HG02588 (cell line): ENCODE results near the gene LINC01488.

ENCODE experiments used
- ATAC-seq: cut with Tn5 transposase; IDR thresholded peaks from one replicate; pipeline ENCODE4 v1.9.1; 2021; ENCODE audit warnings: mild to moderate bottlenecking, moderate library complexity; ENCODE audit not compliant: unreplicated experiment

Gene LINC01488

DNA sequence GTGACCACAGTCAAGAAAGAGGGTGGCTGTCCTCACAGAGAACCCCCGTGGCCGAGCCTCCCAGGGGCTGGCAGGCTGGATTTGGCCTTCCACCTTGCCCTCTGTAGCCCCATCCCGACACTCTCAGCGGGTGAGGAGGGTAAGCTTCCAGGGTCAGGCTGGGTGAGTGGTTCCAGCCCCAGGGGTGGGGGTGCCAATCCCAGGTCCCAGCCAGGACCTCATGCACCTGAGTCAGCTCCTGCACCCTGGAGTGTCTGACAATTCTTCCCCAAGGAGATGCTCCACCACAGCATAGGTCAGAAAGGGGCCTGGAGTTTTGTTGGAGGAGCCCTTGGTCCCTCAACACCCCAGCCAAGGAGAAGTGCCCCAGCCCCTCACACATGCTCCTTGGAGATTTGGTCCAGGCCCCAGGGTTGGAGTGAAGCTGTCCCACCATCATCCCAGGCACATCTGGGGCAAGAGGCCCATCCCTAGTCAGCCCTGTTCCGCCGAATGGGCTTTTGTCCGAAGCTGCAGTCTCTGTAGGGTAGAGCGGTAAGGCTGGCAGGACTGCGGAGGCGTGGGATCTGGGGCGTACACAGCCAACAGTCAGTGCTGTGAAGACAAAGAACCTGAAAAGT, 8.4 kb downstream of the LINC01488 start:
- ATAC-seq = no peak

DNA sequence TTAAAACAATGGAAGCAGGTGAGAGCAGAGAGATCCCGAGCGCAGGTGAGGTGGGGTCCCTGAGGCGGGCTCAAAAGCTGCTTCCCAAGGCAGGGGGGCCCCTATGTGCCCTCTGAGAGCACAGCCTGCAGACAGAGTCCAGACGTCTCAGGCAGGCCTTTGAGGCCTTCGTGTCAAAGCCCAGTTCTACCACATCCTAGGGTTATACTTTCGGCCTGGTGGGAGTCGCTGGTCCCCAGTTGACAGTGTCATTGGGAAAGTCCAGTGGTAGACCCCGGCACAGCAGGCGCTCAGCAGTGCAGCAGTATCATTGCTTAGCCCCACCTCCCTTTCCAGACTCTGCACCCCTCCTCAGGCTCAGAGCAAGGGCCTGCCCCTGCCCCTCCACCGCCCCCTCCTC, 9.1 kb downstream of the LINC01488 start:
- no peak for ATAC-seq

DNA sequence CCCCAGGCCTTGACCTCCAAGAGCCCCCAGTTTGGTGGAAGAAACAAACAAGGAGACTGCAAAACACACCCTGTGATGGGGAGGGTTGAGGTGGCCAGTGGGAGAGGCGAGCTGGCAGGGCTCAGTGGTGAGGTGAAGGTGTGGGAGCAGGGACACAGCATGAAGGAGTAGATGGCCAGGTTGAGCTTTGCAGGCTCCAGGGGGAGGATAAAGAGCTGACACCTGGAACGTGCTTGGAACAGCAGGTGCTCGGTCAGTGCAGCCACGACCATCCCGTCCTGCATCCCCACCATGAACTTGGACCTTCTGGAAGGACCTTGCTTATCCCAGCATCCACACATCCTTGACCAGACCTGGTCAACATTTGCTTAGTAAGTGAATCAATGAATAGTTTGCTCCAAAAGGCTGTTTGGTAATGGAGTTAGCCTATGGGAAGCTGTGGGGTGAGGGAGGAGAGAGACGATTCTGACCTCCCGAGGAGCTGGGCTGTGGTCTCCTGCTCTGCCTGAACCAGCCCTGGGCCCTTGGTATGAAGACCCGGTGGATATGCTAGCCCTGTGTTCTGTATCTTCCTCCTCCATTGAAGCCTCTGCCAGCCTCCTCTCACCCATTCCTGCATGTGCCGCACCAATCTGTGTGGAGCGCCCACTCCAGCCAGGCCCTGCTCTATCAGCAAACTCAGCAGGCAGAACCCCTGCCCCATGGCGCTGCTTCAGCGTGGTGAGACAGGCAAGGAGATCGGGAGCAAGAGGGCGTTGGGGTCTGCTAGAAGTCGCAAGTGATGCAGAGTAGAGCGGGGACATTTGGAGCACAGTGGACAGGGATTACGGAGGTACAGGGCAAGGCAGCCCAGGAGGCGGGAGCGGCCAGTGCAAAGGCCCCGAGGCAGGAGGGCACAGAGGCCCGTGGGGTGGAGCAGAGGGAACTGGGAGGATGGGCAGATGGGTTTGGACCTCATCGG, 9.9 kb downstream of the LINC01488 start:
- no peak for ATAC-seq

DNA sequence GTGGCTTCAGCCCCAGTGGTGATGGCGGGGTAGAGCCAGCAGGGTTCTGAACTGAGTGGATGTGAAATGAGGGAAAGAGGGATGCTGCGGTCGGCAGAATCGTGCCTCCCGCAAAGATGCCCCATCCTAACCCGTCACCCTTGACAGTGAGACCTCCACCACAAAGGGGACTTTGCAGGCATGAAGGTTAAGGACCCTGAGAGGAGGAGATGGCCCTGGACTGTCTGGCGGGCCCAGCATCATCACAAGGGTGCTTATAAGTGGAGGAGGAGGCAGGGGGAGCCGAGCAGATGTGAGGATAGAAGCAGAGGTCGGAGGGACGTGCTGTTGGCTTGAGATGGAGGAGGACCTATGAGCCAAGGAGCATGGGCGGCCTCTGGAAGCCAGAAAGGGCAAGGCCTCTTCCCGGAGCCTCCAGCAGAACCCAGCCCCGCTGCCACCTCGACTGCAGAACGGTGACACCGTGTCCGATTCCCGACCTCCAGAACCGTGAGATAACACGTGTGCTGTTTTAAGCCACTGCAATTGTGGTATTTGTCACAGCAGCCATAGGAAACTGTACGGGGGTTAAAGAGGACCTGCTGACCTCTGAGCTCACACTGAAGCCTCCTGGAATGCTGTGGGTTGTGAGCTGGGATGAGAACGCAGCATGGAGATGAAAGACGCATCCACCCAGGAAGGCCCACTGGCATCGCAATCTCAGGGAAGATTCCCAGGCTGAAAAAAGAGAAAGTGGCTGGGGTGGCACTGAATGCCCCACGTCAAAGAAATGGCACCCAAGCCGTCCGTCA, 10.9 kb downstream of the LINC01488 start:
- ATAC-seq = no peak

DNA sequence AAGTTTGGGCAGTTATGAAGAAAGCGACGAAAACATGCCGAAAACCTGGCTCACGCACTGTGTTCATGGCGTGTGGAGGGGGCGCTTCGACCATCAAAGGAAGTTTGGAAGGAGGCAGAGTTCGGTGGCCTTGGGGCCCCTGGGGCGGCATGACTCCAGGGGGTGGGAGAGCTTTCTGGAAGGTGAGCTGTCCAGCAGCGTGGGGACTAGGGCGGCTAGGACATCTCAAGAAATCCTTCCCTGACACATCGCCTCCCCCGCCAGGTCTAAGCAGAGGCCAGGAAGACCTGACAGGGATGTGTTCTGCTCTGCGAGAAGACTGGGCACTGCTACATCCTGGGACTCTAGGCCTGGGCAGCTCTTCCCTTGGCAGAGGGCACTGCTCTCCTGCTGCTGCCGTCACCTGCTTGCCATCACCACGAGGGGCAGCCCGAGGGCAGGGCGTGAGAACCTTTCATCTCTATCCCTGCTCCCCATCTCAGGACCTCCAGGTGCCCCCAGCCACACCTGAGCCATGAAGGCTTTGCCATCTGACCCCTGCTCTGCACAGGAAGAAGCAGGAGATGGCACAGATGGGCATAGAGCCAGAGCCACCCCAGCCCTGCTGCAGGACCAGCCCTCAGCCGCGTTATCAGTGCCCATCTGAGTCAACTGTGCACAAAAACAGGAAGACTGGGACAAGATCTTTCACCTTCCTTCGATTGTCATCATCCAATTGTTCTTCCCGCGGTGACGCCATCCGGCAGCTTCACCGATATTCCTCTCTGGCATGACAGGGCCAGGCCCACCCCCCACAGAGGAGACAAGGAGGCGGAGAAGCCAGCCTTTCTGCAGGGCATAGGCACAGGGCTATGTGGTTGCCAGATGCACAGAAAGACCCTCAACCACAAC, 12.7 kb downstream of the LINC01488 start:
- ATAC-seq = no peak

DNA sequence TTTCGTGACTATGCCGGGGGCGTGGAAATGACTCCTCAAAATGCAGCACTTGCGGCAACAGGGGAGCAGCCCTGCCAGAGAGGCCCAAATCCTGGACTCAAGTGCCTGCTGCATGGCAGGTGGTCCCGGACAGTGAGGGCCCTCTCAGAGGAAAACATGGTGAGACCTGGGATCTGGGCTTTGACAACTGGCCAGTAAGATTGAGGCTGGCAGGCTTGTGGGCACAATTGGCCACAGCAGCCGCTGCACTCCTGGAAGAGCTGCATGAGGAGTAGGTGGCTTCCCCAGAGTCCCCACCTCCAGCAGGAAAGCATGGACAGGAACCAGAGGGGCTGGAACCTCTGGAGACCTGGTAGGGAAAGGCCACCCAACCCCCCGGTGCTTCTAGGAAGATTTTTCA, 13.4 kb downstream of the LINC01488 start:
- ATAC-seq = no peak

DNA sequence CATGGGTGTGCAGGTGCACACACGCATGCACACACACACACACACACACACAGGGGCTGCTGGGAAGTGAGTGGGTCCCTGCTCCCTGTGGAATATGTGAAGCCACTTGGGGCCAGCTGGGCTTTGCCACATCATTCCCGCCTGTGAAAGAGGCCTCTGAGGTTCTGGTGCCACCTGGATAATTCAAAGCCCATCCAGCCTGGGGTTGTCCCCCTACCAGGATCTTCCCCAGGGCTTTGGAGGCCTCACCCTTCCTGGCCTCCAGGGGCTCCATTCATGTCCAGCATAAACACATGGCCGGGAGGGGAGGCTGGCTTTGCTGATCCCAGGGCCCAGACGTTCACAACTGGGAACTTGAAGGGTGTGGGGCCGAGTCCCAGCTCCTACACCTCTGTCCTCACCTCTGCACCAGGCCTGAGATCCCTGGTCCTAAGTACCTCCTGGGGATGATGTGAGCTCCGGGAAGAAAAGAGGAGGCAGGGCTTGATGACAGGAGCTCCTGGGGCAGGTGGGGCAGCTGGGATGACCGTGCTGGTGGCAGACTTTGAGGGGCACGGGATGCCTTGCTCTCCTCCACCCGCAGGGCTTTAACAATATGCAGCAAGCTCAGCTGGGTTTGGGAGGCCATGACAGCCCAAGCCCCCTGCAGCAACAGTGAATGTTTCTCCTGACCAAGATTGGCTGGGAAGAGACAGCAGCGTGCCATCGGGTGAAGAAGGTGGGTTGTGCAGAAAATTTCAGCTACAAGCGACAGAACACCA, 14.2 kb downstream of the LINC01488 start:
- ATAC-seq = no peak

DNA sequence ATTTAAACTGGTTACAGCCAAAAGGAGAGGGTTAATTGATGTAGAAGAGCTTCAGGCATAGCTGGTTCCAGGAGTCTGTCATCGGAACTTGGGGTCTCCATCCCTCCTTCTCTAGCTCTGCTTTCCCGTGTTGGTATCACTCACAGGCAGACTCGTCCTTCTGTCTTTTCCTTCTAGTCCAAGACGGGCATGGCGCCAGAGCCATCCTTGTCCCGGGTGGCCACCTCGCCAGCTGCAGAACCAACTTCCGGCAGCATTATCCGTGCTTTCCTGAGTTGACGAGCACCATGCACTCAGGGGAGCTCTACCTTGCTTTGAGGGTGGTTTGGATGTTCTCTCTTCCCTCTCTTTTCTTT, 14.7 kb downstream of the LINC01488 start:
- no peak for ATAC-seq

DNA sequence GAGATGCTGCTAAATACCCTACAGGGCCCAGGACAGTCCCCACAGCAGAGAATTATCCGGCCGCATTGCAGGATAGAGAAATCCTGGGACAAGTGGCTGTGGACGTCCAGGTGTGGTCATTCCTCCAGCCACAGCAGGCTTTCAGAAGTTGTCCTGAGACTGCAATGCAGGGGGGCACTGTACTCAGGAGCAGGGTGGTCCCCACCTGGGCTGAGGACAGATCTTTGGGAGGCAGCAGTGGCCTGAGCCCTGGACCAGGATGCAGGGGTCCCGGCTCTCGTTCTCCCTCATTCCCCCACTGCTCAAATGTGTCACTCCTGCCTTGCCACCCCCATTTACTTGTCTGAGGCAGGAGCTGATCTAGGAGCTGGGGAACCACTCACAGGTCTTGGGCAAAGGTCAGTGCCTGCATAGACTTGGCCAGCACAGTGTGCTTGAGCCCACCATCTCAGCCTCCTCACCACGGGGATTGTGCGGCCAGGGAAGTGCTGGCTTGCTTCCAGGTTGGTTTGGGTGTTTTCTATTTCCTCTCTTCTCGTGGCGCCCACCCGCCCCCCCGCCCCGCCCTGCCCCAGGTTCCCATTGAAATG, 15.3 kb downstream of the LINC01488 start:
- ATAC-seq = no peak

DNA sequence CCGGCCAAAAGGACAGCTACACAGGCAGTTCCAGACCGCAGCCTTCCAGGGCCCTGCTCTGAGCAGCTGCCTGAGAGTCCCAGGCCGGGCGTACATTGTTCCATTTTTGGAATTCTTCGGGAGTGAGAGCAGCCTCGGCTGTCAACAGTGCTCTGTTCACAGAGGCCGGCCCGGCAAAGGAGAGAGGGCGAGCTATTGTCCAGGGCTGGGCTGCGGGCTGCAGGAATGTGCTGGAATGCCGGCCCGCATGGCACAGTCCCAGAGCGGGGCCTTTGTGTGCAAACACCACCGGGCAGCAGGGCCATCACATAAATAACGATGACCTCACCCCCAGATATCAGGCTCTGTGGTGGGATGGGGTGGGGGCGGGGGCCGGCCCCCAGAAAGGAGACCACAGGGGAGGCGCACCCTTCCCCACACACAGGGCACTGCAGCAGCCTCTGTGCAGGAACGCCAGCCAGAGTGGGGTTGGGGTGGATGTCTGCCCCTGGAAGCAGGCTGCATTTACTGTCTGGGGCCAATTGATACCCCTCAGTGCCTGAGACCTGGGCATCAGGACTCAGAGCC, 15.8 kb downstream of the LINC01488 start:
- no peak for ATAC-seq

DNA sequence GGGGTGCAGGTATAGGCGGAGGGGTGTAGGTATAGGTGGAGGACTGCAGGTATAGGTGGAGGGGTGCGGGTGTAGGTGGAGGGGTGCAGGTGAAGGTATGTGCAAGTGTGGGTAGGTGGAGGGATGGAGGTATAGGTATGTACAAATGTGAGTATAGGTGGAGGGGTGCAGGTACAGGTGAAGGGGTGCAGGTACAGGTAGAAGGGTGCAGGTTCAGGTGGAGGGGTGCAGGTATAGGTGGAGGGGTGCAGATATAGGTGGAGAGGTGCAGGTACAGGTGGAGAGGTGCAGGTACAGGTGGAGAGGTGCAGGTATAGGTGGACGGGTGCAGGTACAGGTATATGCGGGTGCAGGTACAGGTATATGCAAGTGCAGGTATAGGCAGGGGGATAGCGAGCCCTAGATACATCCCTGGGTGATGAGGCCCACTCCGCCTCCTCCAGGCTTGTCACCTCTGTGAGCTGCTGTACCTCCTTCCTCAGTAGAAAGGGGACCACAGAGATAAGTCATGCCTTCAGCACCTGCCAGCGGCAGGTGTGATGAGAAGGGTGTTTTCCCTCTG, 17.2 kb downstream of the LINC01488 start:
- no peak for ATAC-seq

DNA sequence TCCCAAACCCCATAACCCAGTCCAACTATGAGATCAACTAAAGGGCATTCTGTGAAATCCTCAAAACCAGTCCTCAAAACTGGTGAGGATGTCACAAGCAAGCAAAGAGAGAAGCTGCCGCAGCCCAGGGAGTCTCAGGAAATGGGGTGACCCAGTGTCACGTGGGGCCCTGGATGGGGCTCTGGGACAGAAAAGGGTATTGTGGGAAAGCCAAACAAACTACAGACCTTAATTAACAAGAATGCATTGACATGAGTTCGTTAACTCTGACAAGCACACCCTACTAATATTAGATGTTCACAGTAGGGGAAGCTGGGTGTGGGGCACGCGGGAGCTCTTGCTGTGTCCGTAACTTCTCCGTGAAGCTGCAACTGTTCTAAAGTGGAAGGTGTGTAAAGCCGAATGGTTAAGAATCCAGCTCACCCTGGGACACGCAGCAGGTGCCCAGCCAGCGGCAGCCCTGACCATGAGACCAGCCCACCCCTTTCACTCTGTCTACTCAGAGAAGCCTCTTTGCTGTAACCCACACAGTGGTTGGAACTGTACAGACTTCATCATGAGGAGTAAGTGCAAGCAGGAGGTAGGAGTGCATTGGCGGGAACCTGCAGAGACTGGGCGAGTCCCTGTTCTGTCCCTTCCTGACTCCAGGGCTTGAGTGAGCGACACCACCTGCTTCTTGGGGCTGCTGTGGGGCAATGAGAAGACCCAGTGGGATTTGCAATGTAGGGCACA, 17.9 kb downstream of the LINC01488 start:
- no peak for ATAC-seq

DNA sequence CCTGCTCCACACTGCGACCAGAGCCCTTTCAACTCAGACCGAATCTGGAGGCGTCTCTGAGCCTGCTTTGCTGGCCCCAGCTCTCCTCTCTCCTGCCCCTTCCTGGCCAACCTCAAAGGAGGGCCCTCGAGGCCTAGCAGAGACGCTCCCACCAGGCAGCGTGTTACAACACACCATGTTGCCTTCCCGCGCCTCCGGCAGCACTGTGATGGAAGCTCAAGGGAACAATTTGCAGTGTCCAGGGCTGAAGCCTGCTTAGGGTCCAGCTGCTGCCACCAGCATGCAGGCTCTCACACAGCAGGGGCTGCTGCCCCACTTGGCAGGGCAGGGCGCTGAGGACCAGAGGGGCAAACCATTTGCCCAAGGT, 18.4 kb downstream of the LINC01488 start:
- no peak for ATAC-seq

DNA sequence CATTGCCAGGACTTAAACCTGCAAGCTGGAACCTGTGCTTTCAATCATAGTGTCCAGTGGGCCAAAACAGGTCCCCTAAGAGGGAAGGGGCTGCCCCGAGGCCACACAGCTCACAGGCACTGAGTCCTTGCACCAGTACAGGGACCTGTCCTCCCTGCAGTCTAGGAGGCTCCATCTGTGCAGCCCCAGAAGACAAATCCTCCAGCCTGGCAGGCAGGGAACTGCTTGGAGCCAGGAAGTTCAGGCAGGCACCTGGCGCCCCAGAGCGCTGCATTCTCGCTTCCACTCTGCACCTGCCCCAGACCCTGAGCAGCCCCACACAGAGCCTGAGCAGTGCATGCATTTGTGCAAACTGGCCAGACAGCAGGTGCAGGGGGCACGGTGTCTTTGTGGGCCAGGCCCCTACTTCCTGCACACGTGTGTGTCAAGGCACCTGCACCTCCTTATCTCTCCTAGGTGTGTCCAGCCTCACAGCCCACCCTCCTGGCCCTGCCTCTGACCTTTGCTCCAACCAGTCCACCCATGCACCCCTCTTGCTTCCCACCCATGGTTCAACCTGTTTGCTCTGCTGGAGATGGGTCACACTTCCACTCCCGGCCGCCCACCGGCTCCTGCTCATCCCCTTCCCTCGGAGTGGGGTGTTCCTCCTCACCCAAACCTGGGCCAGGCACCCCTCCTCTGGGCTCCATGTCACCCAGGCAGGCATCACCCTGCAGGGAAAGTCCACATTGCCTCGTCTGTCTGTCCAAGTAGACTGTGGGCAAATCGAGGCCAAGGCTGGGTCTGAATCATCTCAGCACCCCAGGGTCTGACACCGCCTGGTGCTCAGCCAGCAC, 19.0 kb downstream of the LINC01488 start:
- no peak for ATAC-seq

DNA sequence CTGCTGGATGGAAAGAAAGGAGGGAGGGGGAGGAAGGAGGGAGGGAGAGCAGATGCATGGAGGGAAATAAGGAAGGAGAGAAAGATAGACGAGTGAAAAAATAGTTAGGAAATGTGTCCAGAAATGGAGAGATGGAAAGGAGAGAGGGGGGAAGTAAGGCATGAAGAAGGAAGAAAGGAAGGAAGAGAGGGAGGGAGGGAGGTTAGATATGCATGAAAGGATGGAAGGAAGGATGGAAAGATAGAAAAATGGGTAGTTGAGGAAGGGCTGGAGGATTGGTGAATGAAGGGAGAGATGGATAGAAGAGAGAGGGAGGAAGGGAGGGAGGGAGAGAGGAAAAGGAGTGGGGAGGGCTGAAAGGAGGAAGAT, 19.6 kb downstream of the LINC01488 start:
- no peak for ATAC-seq

DNA sequence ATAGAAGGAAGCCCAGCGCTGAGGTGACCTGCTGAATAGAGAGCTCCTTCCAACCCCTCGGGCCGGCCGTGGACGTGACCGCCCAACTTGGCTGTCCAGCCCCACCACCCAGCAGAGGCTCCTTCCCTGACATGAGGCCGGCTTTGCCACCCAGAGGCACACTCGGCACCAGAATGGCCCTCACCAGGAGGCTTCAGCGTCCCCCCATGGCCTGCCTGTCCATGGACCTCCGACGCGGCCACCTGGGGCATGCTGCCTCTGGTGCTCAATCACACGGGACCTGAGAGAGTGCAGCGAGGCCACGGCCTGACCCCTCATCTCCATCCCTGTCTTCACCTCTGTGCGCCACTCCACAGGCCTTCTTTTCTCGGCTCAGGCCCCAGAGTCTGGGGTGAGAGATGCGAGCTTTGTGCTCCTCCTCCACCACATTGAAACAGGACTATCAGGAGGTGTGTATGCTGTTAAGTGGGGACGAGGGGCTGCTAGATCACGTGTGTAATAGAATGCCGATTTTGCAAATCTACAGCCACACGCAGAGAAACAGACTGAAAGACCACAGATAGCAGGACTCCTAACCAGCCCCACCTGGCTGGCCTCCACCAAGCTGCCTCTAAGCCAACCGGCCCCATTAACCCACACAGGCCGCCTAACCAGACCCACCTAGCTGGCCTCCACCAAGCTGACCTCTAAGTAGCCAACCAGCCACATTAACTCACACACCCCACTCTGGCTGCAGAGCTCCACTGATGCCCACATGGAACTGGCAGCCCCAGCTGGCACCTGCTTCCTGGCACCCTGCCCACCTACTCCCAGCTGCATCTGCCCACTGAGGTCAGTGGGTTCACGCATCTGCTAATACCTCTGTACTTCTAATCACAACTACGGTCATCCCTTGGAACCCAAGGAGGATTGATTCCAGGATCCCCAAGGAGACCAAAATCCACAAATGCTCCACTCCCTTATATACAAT, 20.7 kb downstream of the LINC01488 start:
- ATAC-seq = no peak
